Neural cell (in vitro differentiated cells): ENCODE results near the gene HS3ST2. TPM values are rescaled to one million over a fixed set of nuclear protein-coding genes. Genes with fewer than 3 reads are reported as not detected.

Experiments
- H2AFZ ChIP-seq: fragments of 200-600, 300-800 bp; sonication (generic), shearing (Covaris generic); 2 replicates; pipeline ENCODE4 v1.6.0; 2014; ENCODE audit warnings: low read depth, mild to moderate bottlenecking, antibody characterized with exemption, low read length, moderate library complexity
- H3F3A ChIP-seq: fragments of 200-600 bp; shearing (Covaris generic); 2 replicates; pipeline ENCODE4 v1.6.1; 2016; ENCODE audit warnings: mild to moderate bottlenecking, moderate library complexity, mixed read lengths, antibody characterized with exemption, low read length; ENCODE audit not compliant: insufficient read depth, poor library complexity, severe bottlenecking
- H3K27ac ChIP-seq: fragments of 200-600, 300-800 bp; sonication (generic), shearing (Covaris generic); 2 replicates; pipeline ENCODE4 v1.5.1; 2014; ENCODE audit warnings: mild to moderate bottlenecking, low read length, moderate library complexity
- H3K27me3 ChIP-seq: fragments of 300-800, 200-600 bp; sonication (generic), shearing (Covaris generic); 2 replicates; pipeline ENCODE4 v1.6.0; 2014; ENCODE audit warnings: mild to moderate bottlenecking, low read depth, low read length, moderate library complexity; ENCODE audit not compliant: insufficient read depth
- H3K36me3 ChIP-seq: fragments of 300-800, 200-600 bp; sonication (generic), shearing (Covaris generic); 2 replicates; pipeline ENCODE4 v1.5.1; 2014; ENCODE audit warnings: mild to moderate bottlenecking, antibody characterized with exemption, low read length, moderate library complexity; ENCODE audit not compliant: insufficient read depth
- H3K4me2 ChIP-seq: fragments of 300-800, 200-600 bp; sonication (generic), shearing (Covaris generic); 2 replicates; pipeline ENCODE4 v1.6.0; 2014; ENCODE audit warnings: mild to moderate bottlenecking, low read length
- H3K4me3 ChIP-seq: fragments of 300-800, 200-600 bp; sonication (generic), shearing (Covaris generic); 2 replicates; pipeline ENCODE4 v1.5.1; 2014; ENCODE audit warnings: mild to moderate bottlenecking, low read length, moderate library complexity
- H3K79me2 ChIP-seq: fragments of 200-600 bp; shearing (Covaris generic); replicated peaks from 2 replicates; pipeline ENCODE4 v1.6.0; 2014; ENCODE audit warnings: mild to moderate bottlenecking, low read length, moderate library complexity; ENCODE audit not compliant: insufficient read depth
- H3K9ac ChIP-seq: fragments of 300-800, 200-600 bp; sonication (generic), shearing (Covaris generic); 2 replicates; pipeline ENCODE4 v1.6.1; 2016; ENCODE audit warnings: mild to moderate bottlenecking, low read length, mixed read lengths
- H3K9me2 ChIP-seq: fragments of 200-600 bp; shearing (Covaris generic); 2 replicates; pipeline ENCODE4 v1.6.1; 2016; ENCODE audit warnings: mild to moderate bottlenecking, low read length, mixed read lengths; ENCODE audit not compliant: insufficient read depth
- H3K9me3 ChIP-seq: fragments of 200-600, 300-800 bp; sonication (generic), shearing (Covaris generic); 2 replicates; pipeline ENCODE4 v1.6.1; 2016; ENCODE audit warnings: mild to moderate bottlenecking, mixed run types, low read length, moderate library complexity, mixed read lengths
- H4K20me1 ChIP-seq: fragments of 200-600 bp; shearing (Covaris generic); 2 replicates; pipeline ENCODE4 v1.6.1; 2016; ENCODE audit warnings: mild to moderate bottlenecking, mixed run types; ENCODE audit not compliant: insufficient read depth
- CTCF ChIP-seq: fragments of 450-650 bp; IDR thresholded peaks from 2 replicates; pipeline ENCODE4 v1.5.1; 2014; ENCODE audit warnings: antibody characterized with exemption, mild to moderate bottlenecking, moderate library complexity; ENCODE audit not compliant: poor library complexity, severe bottlenecking
- EP300 ChIP-seq: fragments of 450-650 bp; conservative IDR thresholded peaks from 2 replicates; pipeline ENCODE4 v1.6.1; 2014; ENCODE audit warnings: antibody characterized with exemption, mild to moderate bottlenecking, moderate library complexity; ENCODE audit not compliant: poor library complexity, severe bottlenecking
- EZH2 ChIP-seq: fragments of 200-600, 300-800 bp; shearing (Covaris generic), sonication (generic); IDR thresholded peaks from 2 replicates; pipeline ENCODE4 v1.6.1; 2014; ENCODE audit warnings: antibody characterized with exemption, low read length, borderline replicate concordance, mild to moderate bottlenecking; ENCODE audit not compliant: insufficient read depth, poor library complexity, severe bottlenecking
- MXI1 ChIP-seq: fragments of 450-650 bp; conservative IDR thresholded peaks from 2 replicates; pipeline ENCODE4 v1.6.1; 2014; ENCODE audit warnings: antibody characterized with exemption, mild to moderate bottlenecking; ENCODE audit not compliant: poor library complexity, severe bottlenecking
- POLR2AphosphoS5 ChIP-seq: IDR thresholded peaks from 2 replicates; pipeline ENCODE4 v1.6.1; 2012
- RAD21 ChIP-seq: fragments of 450-650 bp; conservative IDR thresholded peaks from 2 replicates; pipeline ENCODE4 v1.6.1; 2014; ENCODE audit warnings: antibody characterized with exemption, mild to moderate bottlenecking, moderate library complexity
- SMC3 ChIP-seq: fragments of 450-650 bp; conservative IDR thresholded peaks from 2 replicates; pipeline ENCODE4 v1.6.1; 2014; ENCODE audit warnings: antibody characterized with exemption, mild to moderate bottlenecking, moderate library complexity; ENCODE audit not compliant: poor library complexity
- TAF1 ChIP-seq: IDR thresholded peaks from 2 replicates; pipeline ENCODE4 v1.6.1; 2012; ENCODE audit warnings: low read depth
- polyA plus RNA-seq: library from polyadenylated mRNA; depleted of rRNA; stranded (reverse); fragments of >200 nt; gene quantifications from 2 replicates; pipeline ENCODE4 v1.2.3, GENCODE V29; 2014
- TF ChIP-seq, protein P1 (sequence below): IDR thresholded peaks from 2 replicates; pipeline ENCODE4 v1.6.1; 2012; ENCODE audit warnings: borderline replicate concordance

Gene HS3ST2
- polyA plus RNA-seq, 1 donor from 2014 or later: 3.0 TPM

- Histone ChIP-seq H3K9me3 (no peaks in the 10 kb centered on the region), H3K36me3 (no peaks in the 10 kb centered on the region), H4K20me1 (no peaks in the 10 kb centered on the region), H3K4me2 (no peak overlapping the region), H3K27me3 (no peaks in the 10 kb centered on the region), H3K27ac (no peak overlapping the region), H2AFZ (no peak overlapping the region), H3F3A (no peaks in the 10 kb centered on the region), H3K9me2 (no peaks in the 10 kb centered on the region), H3K79me2 (no peaks in the 10 kb centered on the region), H3K4me3 (no peak overlapping the region), H3K9ac (no peak overlapping the region)
- TF ChIP-seq RAD21 (no peak), EZH2 (no peak), TAF1 (no peak), EP300 (no peak), MXI1 (no peak), POLR2AphosphoS5 (no peak), SMC3 (no peak), CTCF (no peak)
- TF ChIP-seq, protein P1, sequence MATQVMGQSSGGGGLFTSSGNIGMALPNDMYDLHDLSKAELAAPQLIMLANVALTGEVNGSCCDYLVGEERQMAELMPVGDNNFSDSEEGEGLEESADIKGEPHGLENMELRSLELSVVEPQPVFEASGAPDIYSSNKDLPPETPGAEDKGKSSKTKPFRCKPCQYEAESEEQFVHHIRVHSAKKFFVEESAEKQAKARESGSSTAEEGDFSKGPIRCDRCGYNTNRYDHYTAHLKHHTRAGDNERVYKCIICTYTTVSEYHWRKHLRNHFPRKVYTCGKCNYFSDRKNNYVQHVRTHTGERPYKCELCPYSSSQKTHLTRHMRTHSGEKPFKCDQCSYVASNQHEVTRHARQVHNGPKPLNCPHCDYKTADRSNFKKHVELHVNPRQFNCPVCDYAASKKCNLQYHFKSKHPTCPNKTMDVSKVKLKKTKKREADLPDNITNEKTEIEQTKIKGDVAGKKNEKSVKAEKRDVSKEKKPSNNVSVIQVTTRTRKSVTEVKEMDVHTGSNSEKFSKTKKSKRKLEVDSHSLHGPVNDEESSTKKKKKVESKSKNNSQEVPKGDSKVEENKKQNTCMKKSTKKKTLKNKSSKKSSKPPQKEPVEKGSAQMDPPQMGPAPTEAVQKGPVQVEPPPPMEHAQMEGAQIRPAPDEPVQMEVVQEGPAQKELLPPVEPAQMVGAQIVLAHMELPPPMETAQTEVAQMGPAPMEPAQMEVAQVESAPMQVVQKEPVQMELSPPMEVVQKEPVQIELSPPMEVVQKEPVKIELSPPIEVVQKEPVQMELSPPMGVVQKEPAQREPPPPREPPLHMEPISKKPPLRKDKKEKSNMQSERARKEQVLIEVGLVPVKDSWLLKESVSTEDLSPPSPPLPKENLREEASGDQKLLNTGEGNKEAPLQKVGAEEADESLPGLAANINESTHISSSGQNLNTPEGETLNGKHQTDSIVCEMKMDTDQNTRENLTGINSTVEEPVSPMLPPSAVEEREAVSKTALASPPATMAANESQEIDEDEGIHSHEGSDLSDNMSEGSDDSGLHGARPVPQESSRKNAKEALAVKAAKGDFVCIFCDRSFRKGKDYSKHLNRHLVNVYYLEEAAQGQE: no peak
These were observed 74.8 kb downstream of the HS3ST2 start for GRCh38 chr16:22888791-22889190.

DNA sequence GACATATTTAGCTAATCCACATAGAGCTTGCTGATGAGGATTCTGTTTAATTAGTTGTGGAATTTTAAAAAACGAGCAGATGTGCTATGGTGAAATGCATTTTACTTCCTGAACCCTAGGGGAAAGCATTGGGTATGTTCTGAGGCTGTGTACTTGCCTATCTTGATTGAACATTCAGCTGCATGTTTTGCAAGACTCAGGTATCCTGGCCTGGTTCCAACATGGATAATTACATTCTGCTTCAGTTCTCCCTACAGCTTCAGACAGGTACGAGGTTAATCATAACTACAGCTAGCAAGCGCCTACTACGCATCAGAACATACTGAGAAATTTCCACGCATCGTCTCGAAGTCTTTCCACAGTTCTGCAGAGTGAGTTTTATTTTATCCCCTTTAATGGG is 77.0 kb downstream of the HS3ST2 start:
- H3K36me3 ChIP-seq: no peaks in the 10 kb centered on the region
- no peak overlapping the region for H3K27ac ChIP-seq
- no peaks in the 10 kb centered on the region for H3K27me3 ChIP-seq

More for the DNA sequence above, 77.0 kb downstream of the HS3ST2 start:
- Histone ChIP-seq H3K4me2 (no peak overlapping the region), H3K79me2 (no peaks in the 10 kb centered on the region), H3K9me3 (no peaks in the 10 kb centered on the region), H3K9ac (no peak overlapping the region), H2AFZ (no peak overlapping the region), H3K9me2 (no peaks in the 10 kb centered on the region), H3F3A (no peaks in the 10 kb centered on the region), H4K20me1 (no peaks in the 10 kb centered on the region), H3K4me3 (no peak overlapping the region)
- TF ChIP-seq RAD21 (no peak), TAF1 (no peak), POLR2AphosphoS5 (no peak), CTCF (no peak), SMC3 (no peak), EZH2 (no peak), EP300 (no peak), MXI1 (no peak)
- TF ChIP-seq, protein P1: no peak
